IgD-negative memory B cell (primary cell): Measurements from ENCODE around the gene CKLF. TPM values are rescaled to one million over a fixed set of nuclear protein-coding genes. Genes with fewer than 3 reads are reported as not detected.
"Not testable (repeated sequence)": the region's sequence is repeated elsewhere in the genome, so short reads cannot be mapped to it uniquely, and the experiment has no call there.

ENCODE experiments used
- H3K27ac Mint-ChIP-seq, 3 donors: one replicate each; pipeline ENCODE4 v1.8.0; 2020 to 2022; ENCODE audit warnings: mild to moderate bottlenecking in 3 of 3, mixed read lengths in 3 of 3, moderate library complexity in 1 of 3
- H3K27me3 Mint-ChIP-seq: one replicate; pipeline ENCODE4 v1.8.0; 2021; ENCODE audit warnings: mixed read lengths
- H3K36me3 Mint-ChIP-seq: one replicate; pipeline ENCODE4 v1.8.0; 2020; ENCODE audit warnings: mild to moderate bottlenecking, mixed read lengths
- H3K4me1 Mint-ChIP-seq, 3 donors: one replicate each; pipeline ENCODE4 v1.8.0; 2020 to 2022; ENCODE audit warnings: mixed read lengths in 3 of 3, mild to moderate bottlenecking in 1 of 3
- H3K4me3 Mint-ChIP-seq, 4 donors: one replicate each; pipeline ENCODE4 v1.8.0; 2020 to 2022; ENCODE audit warnings: mild to moderate bottlenecking in 4 of 4, mixed read lengths in 4 of 4, moderate library complexity in 3 of 4
- H3K9me3 Mint-ChIP-seq, 3 donors: one replicate each; pipeline ENCODE4 v1.8.0; 2020 to 2021; ENCODE audit warnings: mixed read lengths in 3 of 3, mild to moderate bottlenecking in 1 of 3
- polyA plus RNA-seq: library from polyadenylated mRNA; unstranded; fragments of 300-500 nt; fragmentation: Illumina TruSeq; gene quantifications from one replicate; pipeline ENCODE4 v1.2.3, GENCODE V29; 2021

The CKLF gene
- polyA plus RNA-seq, 1 donor from 2014 or later = 50.8 TPM

- H3K36me3 Mint-ChIP-seq = no peaks in the 10 kb centered on the region
- no peak overlapping the region for H3K27ac Mint-ChIP-seq
- H3K4me3 Mint-ChIP-seq = no peak overlapping the region
- H3K4me1 Mint-ChIP-seq = peaks cover 0 to 10% (median 5%) of the 10 kb centered on the region in 3 donors
- H3K27me3 Mint-ChIP-seq = peaks cover 23% of the 10 kb centered on the region
- H3K9me3 Mint-ChIP-seq = peaks cover 0 to 1% (median 0%) of the 10 kb centered on the region in 3 donors
These were observed 28.3 kb downstream of the CKLF start for GRCh38 chr16:66580605-66581209.

- Mint-ChIP-seq H3K9me3 (peaks cover 0 to 1% (median 0%) of the 10 kb centered on the region in 3 donors), H3K27ac (peak overlapping the region in 1 of 3 donors; percentile 7), H3K4me1 (peaks cover 0 to 12% (median 5%) of the 10 kb centered on the region in 3 donors), H3K36me3 (no peaks in the 10 kb centered on the region), H3K27me3 (peaks cover 22% of the 10 kb centered on the region), H3K4me3 (no peak overlapping the region)
These were observed 29.0 kb downstream of the CKLF start for GRCh38 chr16:66581246-66581952.

- no peaks in the 10 kb centered on the region for H3K36me3 Mint-ChIP-seq
- no peak overlapping the region for H3K27ac Mint-ChIP-seq
- no peak overlapping the region for H3K4me3 Mint-ChIP-seq
- peaks cover 8% of the 10 kb centered on the region for H3K27me3 Mint-ChIP-seq
- peaks cover 7 to 18% (median 14%) of the 10 kb centered on the region in 3 donors for H3K4me1 Mint-ChIP-seq
- peaks cover 0 to 1% (median 0%) of the 10 kb centered on the region in 3 donors for H3K9me3 Mint-ChIP-seq
These were observed 33.3 kb downstream of the CKLF start for GRCh38 chr16:66585481-66586239.

DNA sequence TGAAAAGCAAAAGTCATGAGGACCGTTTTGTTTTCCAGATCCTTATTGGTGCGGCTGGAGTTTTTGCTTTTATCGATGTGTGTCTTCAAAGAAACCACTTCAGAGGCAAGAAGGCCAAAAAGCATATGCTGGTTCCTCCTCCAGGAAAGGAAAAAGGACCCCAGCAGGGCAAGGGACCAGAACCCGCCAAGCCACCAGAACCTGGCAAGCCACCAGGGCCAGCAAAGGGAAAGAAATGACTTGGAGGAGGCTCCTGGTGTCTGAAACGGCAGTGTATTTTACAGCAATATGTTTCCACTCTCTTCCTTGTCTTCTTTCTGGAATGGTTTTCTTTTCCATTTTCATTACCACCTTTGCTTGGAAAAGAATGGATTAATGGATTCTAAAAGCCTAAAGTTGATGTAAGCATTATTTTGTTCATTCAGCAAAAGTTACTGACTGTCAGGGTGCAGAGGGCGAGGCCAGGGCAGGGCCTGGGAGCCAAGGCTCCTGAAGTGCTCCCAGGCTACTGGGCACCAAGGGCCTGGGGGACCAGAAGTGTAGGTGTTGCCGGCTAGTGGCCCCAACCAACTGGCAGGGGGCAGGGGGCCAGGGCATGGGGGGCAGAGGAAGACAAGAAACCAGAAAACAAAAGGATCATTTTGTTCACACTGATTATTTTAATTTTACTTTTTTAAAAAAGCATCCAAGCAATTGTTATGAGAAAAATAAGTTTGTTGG lies 35.7 kb downstream of the CKLF start:
- peaks cover 7 to 18% (median 14%) of the 10 kb centered on the region in 3 donors for H3K4me1 Mint-ChIP-seq
- peaks cover 17% of the 10 kb centered on the region for H3K27me3 Mint-ChIP-seq
- no peaks in the 10 kb centered on the region for H3K36me3 Mint-ChIP-seq
- H3K9me3 Mint-ChIP-seq = no peaks in the 10 kb centered on the region
- H3K4me3 Mint-ChIP-seq = peak overlapping the region in 1 of 4 donors; percentile 63
- no peak overlapping the region for H3K27ac Mint-ChIP-seq

GRCh38 chr16:66588981-66589713 lies 36.8 kb downstream of the CKLF start:
- H3K27me3 Mint-ChIP-seq = peaks cover 17% of the 10 kb centered on the region
- peaks cover 7 to 18% (median 14%) of the 10 kb centered on the region in 3 donors for H3K4me1 Mint-ChIP-seq
- H3K9me3 Mint-ChIP-seq = no peaks in the 10 kb centered on the region
- peaks cover 2% of the 10 kb centered on the region for H3K36me3 Mint-ChIP-seq
- H3K4me3 Mint-ChIP-seq = peak overlapping the region in 3 of 4 donors; percentile 63 to 86 (median 72)
- peak overlapping the region in 1 of 3 donors; percentile 40 for H3K27ac Mint-ChIP-seq

GRCh38 chr16:66590322-66590721 lies 37.9 kb downstream of the CKLF start:
- H3K4me3 Mint-ChIP-seq = peak overlapping the region; percentile 26 to 86 (median 72)

GRCh38 chr16:66591018-66591417 lies 38.6 kb downstream of the CKLF start:
- no peak overlapping the region for H3K4me3 Mint-ChIP-seq
- H3K9me3 Mint-ChIP-seq = no peaks in the 10 kb centered on the region
- H3K36me3 Mint-ChIP-seq = peaks cover 2% of the 10 kb centered on the region
- H3K27me3 Mint-ChIP-seq = peaks cover 19% of the 10 kb centered on the region
- H3K27ac Mint-ChIP-seq = no peak overlapping the region
- H3K4me1 Mint-ChIP-seq = peaks cover 13 to 16% (median 14%) of the 10 kb centered on the region in 3 donors

More at GRCh38 chr16:66590322-66590721, 37.9 kb downstream of the CKLF start:
- peaks cover 2% of the 10 kb centered on the region for H3K36me3 Mint-ChIP-seq
- peaks cover 13 to 21% (median 14%) of the 10 kb centered on the region in 3 donors for H3K4me1 Mint-ChIP-seq
- peaks cover 23% of the 10 kb centered on the region for H3K27me3 Mint-ChIP-seq
- H3K9me3 Mint-ChIP-seq = no peaks in the 10 kb centered on the region
- H3K27ac Mint-ChIP-seq = peak overlapping the region in 2 of 3 donors; percentile 12 to 18

DNA sequence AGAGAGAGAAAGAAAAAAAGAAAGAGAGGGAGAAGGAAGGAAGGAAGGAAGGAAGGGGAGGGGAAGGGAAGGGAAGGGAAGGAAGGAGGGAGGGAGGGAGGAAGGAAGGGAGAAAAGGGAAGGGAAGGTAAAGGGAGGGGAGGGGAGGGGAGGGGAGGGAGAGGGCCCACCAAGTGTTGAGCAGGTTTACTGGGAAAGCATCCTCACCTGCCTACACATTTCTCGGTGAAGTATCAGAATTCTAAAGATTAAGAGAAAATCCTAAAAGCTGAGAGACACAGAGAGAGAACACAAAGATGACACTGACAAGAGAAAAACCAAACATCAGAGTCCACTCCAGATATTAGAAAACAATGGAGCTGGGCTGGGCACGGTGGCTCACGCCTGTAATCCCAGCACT lies 39.9 kb downstream of the CKLF start:
- Mint-ChIP-seq H3K36me3 (peaks cover 2% of the 10 kb centered on the region), H3K4me3 (no peak overlapping the region), H3K27me3 (peaks cover 19% of the 10 kb centered on the region), H3K4me1 (peaks cover 14 to 16% (median 15%) of the 10 kb centered on the region in 3 donors), H3K9me3 (no peaks in the 10 kb centered on the region), H3K27ac (no peak overlapping the region)

DNA sequence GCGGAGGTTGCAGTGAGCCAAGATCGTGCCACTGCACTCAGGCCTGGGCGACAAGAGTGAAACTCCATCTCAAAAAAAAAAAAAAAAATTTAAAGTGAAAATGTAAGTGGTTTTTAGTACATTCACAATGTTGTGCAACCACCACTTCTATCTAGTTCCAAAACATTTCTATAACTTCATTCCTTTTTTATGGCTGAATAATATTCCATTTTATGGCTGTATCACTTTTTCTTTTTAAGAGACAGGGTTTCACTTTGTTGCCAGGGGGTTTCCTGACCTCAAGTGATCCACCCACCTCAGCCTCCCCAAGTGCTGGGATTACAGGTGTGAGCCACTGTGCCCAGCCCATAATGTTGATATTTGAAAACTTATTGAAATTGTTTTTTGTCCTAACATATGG lies 40.4 kb downstream of the CKLF start:
- Mint-ChIP-seq H3K36me3 (peaks cover 2% of the 10 kb centered on the region), H3K4me3 (no peak overlapping the region), H3K4me1 (peaks cover 13 to 17% (median 16%) of the 10 kb centered on the region in 3 donors), H3K27me3 (peaks cover 21% of the 10 kb centered on the region), H3K9me3 (no peaks in the 10 kb centered on the region), H3K27ac (peak overlapping the region in 1 of 3 donors; percentile 31)

- H3K4me1 Mint-ChIP-seq = peaks cover 9 to 16% (median 11%) of the 10 kb centered on the region in 3 donors
These were observed 42.4 kb downstream of the CKLF start for GRCh38 chr16:66594739-66595138.

DNA sequence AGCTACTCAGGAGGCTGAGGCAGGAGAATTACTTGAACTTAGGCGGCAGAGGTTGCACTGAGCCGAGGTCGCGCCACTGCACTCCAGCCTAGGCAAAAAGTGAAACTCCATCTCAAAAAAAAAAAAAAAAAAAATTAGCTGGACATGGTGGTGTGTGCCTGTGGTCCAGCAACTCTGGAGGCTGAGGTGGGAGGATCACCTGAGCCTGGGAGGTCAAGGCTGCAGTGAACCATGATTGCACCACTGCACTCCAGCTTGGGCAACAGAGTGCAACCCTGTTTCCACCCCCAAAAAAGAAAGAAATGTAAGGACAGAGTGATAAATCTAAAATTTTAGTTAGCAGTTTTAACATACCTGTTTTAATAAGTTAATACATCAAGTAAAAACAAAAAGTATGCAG lies 44.2 kb downstream of the CKLF start:
- H3K36me3 Mint-ChIP-seq, H3K27ac Mint-ChIP-seq, H3K4me3 Mint-ChIP-seq, H3K9me3 Mint-ChIP-seq: not testable (repeated sequence)
- peaks cover 23% of the 10 kb centered on the region for H3K27me3 Mint-ChIP-seq
- peaks cover 3 to 12% (median 5%) of the 10 kb centered on the region in 3 donors for H3K4me1 Mint-ChIP-seq

More at GRCh38 chr16:66594739-66595138, 42.4 kb downstream of the CKLF start:
- Mint-ChIP-seq H3K27me3 (peaks cover 27% of the 10 kb centered on the region), H3K36me3 (peaks cover 2% of the 10 kb centered on the region), H3K27ac (no peak overlapping the region), H3K4me3 (no peak overlapping the region), H3K9me3 (no peaks in the 10 kb centered on the region)

DNA sequence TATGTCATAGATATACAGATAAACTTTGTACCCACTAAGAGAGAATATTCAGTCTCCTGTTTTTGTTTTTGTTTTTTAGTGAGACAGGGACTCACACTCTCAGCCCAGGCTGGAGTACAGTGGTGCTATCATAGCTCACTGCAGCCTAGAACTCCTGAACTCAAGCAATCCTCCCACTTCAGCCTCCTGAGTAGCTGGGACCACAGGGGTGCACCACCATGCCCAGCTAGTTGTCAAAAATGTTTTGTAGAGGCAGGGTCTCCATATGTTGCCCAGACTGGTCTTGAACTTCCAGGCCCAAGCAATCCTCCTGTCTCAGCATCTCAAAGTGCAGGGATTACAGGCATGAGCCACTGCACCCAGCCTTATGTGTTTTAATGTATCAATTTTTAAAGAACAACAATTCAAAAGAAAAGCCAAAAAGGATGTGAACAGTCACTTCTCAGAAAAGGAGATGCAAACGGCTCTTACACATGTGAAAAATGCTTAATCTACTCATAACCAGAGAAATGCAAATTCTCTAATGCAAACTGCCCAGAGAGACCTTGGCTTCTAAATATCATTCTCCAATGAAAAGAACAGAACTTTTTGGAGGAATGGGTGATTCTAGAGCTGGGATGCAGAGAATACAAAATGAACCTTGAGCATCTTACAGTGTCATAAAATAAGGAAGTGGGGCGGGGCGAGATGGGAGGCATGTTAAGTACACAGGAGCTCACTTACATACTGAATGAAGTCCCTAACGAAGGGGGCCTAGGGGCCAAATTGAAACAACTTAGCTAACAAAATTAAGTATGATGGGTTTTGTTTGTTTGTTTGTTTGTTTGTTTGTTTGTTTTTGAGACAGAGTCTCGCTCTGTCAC lies 44.8 kb downstream of the CKLF start:
- Mint-ChIP-seq H3K27me3 (peaks cover 22% of the 10 kb centered on the region), H3K4me1 (peaks cover 3 to 12% (median 5%) of the 10 kb centered on the region in 3 donors), H3K4me3 (no peak overlapping the region), H3K9me3 (peaks cover 5 to 7% (median 6%) of the 10 kb centered on the region in 3 donors), H3K36me3 (peaks cover 2% of the 10 kb centered on the region), H3K27ac (no peak overlapping the region)

DNA sequence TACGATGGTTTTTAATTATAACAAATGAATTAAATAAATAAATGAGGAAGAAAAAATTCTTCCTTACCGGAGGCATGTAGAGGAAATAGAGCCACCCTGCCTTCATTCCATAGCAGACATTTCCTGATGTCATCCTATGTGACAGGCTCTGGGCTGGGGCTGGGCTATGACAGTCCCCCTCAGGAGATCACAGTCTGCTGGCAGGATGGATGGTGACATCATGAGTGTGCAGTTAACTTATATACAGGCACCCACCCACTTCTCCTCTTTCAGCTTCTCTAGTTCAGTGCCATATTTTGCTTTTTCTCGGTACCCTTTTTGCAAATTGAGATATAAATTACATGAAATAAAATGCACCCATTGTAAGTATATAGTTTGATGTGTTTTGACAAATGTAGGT lies 45.7 kb downstream of the CKLF start:
- Mint-ChIP-seq H3K4me3 (no peak overlapping the region), H3K27ac (peak overlapping the region in 1 of 3 donors; percentile 13), H3K4me1 (peaks cover 3 to 15% (median 10%) of the 10 kb centered on the region in 3 donors), H3K9me3 (peaks cover 5 to 8% (median 7%) of the 10 kb centered on the region in 3 donors), H3K36me3 (peaks cover 2% of the 10 kb centered on the region), H3K27me3 (peaks cover 24% of the 10 kb centered on the region)
